Neural cell (in vitro differentiated cells): ENCODE measurements around the gene C1orf74.

Experiments
- EP300 ChIP-seq: fragments of 450-650 bp; conservative IDR thresholded peaks from 2 replicates; pipeline ENCODE4 v1.6.1; 2014; ENCODE audit warnings: antibody characterized with exemption, mild to moderate bottlenecking, moderate library complexity; ENCODE audit not compliant: poor library complexity, severe bottlenecking
- EZH2 ChIP-seq: fragments of 200-600, 300-800 bp; shearing (Covaris generic), sonication (generic); IDR thresholded peaks from 2 replicates; pipeline ENCODE4 v1.6.1; 2014; ENCODE audit warnings: antibody characterized with exemption, low read length, borderline replicate concordance, mild to moderate bottlenecking; ENCODE audit not compliant: insufficient read depth, poor library complexity, severe bottlenecking
- POLR2AphosphoS5 ChIP-seq: IDR thresholded peaks from 2 replicates; pipeline ENCODE4 v1.6.1; 2012
- SMC3 ChIP-seq: fragments of 450-650 bp; conservative IDR thresholded peaks from 2 replicates; pipeline ENCODE4 v1.6.1; 2014; ENCODE audit warnings: antibody characterized with exemption, mild to moderate bottlenecking, moderate library complexity; ENCODE audit not compliant: poor library complexity
- TAF1 ChIP-seq: IDR thresholded peaks from 2 replicates; pipeline ENCODE4 v1.6.1; 2012; ENCODE audit warnings: low read depth
- TF ChIP-seq, protein P1 (sequence below): fragments of 450-650 bp; IDR thresholded peaks from 2 replicates; pipeline ENCODE4 v1.5.1; 2014; ENCODE audit warnings: antibody characterized with exemption, mild to moderate bottlenecking, moderate library complexity; ENCODE audit not compliant: poor library complexity, severe bottlenecking

DNA sequence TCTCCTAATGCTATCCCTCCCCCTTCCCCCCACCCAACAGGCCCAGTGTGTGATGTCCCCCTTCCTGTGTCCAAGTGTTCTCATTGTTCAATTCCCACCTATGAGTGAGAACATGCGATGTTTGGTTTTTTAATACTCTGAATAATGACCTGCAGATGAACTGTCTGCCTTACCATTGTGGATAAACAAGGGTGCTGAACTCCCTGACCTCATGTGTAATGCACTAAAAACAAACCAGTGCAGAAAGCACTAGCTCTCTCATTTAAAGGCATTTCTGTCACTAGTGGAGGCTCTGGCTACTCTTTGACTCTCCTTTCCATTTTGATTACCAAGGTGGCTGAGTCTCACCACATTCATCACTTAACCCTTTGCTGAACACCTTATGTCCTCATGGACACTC is 51.6 kb downstream of the C1orf74 start:
- TF ChIP-seq EZH2 = no peak
- TF ChIP-seq, protein P1, sequence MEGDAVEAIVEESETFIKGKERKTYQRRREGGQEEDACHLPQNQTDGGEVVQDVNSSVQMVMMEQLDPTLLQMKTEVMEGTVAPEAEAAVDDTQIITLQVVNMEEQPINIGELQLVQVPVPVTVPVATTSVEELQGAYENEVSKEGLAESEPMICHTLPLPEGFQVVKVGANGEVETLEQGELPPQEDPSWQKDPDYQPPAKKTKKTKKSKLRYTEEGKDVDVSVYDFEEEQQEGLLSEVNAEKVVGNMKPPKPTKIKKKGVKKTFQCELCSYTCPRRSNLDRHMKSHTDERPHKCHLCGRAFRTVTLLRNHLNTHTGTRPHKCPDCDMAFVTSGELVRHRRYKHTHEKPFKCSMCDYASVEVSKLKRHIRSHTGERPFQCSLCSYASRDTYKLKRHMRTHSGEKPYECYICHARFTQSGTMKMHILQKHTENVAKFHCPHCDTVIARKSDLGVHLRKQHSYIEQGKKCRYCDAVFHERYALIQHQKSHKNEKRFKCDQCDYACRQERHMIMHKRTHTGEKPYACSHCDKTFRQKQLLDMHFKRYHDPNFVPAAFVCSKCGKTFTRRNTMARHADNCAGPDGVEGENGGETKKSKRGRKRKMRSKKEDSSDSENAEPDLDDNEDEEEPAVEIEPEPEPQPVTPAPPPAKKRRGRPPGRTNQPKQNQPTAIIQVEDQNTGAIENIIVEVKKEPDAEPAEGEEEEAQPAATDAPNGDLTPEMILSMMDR = no peak
- no peak for TF ChIP-seq POLR2AphosphoS5
- TF ChIP-seq SMC3 = no peak
- TF ChIP-seq TAF1 = no peak
- TF ChIP-seq EP300 = no peak
